GM04504 (cell line): ENCODE measurements around the gene CTRB2.

ENCODE experiments used
- DNase-seq: peaks from one replicate; pipeline ENCODE4 v3.0.0-alpha.2; 2012; ENCODE audit warnings: low read depth

The CTRB2 gene

DNA sequence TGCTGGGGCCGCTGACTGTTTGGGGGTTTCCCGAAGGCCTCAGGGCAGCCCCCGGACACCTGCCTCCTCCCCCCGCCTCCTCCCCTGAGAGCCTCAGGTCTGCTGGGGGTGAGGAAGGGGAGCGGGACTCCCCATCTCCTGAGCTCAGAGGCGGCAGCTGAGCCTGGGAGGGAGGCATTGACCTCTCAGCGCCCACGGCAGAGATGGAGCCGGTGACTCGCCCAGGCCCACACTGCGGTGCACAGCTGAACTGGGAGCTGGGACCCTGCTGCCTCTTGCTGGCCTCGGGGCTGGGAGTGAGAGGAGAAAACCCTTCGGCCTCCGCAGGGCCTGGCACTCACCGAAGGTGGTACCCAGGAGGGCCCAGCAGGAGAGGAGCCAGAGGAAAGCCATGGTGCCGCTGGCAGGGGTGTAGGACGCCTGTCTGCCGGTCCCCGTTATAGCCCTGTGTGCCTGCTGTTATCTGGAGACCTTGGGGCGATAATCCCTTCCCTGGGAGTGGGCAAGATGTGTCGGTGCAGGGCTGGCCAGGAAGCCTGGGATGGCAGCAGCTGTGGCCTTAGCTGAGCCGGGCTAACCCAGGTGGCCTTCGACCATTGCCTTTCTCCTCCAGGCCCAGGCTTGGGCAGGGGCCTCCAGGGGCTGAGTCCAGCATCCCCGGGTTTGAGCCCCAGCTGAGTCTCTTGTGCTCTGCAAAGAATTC, at the start of gene CTRB2:
Gene CTRB2, minus strand, starts transcription at position 413 of the 703 bp plus-strand sequence. Its CDS starts 20 bp downstream, at position 393.
- DNase-seq: no peak

DNA sequence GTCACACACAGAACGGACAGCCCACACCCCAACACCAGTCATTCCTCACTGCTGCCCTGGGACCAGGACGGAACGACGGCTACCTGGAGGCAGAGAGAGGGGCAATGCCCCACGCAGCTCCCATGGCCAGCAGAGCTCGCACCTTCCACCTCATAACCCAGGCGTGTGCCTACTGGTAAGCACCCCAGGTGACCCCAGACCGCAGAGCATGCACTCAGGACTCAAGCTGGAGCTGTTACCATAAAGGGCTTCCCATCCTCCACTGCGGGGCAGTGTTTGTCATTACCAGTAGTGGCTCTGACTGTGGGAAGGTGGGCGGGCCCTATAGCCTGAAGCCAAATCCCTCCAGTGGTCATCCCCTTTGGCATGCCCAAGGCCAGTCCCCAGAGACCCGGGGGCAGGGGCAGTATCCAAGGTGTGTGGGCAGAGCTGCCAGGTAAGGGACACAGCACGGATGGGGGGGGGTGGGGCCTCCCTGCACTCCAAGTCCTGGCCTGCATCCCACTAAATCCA, 49.2 kb upstream of the CTRB2 start:
- DNase-seq: no peak

DNA sequence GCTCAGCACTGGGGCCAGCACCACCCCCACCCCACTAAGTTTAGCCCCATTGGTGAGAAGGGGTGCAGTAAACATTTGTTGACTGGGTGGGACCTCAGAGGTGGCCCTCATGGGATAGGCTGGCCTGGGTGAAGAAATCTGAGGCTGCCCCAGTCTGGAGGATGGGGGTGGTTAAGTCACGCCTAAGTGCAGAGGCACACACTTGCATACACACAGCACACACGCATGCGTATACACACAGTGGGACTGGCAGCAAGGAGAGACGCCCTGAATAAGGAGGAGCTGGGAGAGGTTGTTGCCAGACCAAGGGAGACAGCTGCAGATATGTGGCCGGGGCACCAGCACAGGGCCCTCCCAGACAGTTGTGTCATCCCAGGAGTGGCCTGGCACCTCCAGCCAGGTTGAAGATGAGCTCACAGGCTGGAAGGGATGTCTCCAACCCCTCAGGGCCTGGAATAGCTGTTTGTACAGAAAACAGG, 47.4 kb upstream of the CTRB2 start:
- DNase-seq: peak; percentile 93

DNA sequence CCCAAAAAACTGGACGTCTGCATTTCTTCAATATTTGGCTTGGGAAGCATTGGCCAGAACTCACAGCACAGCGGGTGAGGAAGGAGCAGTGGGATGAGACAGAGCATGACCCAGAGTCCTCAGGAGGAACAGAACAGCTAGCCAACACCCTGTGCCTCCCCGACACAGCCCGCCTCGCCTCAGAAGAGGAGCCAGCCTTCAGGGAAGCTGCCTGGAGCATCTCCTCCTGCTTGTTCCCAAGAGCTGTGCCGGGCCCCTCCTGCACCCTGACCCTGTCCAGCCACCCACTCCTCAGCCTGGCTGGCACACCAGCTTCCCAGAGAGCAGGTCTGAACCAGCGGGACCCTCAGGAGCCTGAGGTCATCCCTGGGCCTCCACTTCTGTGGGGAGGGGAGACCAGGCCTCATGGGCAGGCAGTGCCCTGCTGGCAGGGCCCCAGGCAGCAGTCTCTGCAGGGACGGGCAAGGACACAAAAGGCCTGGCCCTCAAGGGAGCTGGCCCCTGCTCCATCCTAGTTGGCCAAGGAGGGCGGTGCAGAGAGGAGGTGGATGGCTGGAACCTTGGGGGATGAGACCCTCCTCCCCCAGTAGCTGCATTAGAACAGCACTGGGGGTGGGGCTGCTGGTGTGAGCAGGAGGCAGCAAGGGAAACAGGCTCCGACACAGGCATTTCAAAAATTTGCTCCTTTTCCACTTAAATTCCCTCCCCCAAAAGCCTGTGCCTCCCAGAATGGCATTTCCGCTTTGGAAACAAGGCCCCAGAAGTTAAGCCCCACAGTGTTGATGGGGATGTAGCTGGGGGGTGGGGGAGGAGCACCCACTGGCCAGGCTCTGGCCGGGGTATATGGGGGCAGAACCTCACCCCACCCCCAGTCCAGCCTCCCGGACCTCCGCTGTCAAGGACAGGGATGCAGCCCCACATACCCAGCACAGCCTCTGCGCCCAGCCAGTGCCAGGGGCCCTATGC, 46.3 kb upstream of the CTRB2 start:
- DNase-seq: no peak

- no peak for DNase-seq
Measured at GRCh38 chr16:75252049-75252864, 45.3 kb upstream of the CTRB2 start.

GRCh38 chr16:75251280-75252048, 44.5 kb upstream of the CTRB2 start, which contains the start of gene BCAR1:
BCAR1 (minus strand) TSS chr16:75251624; CDS start chr16:75251482, 142 bp downstream.
- peak; percentile 85 for DNase-seq

GRCh38 chr16:75250809-75251279, 43.9 kb upstream of the CTRB2 start:
- no peak for DNase-seq

- no peak for DNase-seq
Measured at GRCh38 chr16:75250089-75250808, 43.3 kb upstream of the CTRB2 start.

- DNase-seq: no peak
Measured at GRCh38 chr16:75249441-75249840, 42.5 kb upstream of the CTRB2 start.

GRCh38 chr16:75248536-75249380, 41.8 kb upstream of the CTRB2 start:
- DNase-seq: no peak

DNA sequence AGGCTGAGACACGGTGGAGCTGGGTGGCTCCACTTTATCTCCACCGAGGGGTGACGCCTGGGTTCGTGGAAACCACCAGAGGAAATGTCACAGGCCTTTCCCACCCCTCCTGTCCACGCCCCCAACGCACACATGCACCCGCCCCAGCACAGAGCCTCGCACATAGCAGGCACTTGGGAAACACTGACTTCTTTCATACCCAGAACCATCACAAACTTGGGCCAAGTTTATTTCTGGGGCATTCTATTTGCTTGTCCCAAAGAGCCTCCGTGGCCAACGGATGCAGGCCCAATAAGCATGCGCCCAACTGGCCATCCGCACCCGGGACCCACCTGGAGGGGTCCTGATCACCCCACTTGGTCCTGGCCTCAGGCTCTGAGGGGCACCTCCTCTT, 41.2 kb upstream of the CTRB2 start:
- DNase-seq: no peak

- DNase-seq: no peak
Measured at GRCh38 chr16:75247249-75247648, 40.3 kb upstream of the CTRB2 start.

DNA sequence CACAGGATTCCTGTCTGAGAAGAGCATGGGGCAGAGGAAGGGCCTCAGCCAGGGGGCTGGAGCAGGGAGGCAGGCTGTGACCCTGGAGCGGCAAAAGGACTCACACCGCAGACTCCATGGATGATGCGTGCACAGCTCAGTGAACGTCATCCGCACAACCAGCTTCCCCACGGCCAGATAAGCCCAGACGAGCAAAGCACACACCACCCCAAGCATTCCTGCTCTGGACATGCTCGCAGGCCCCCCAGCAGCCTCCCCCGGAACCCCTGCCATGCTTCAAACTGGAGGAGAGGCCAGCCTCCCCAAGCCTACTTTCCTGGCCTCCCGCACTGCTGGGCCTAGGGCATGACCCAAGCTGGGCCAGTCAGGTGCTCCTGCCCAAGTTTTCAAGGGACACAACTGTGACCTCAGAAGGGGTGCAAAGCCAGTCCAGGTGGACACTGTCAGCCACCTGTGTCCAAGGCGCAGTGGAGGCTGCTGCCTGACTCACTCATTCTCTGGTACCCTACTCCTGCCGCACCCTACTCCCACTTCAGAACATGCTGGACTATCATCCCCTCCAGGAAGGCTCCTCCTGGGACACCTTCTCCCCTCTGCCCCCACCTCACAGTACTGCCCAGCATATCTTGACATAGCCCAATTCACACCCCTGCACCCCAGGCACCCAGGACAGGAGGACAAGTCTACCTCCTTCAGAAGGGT, 39.7 kb upstream of the CTRB2 start:
- no peak for DNase-seq

GRCh38 chr16:75244844-75245758, 38.1 kb upstream of the CTRB2 start:
- DNase-seq: peak; percentile 90

DNA sequence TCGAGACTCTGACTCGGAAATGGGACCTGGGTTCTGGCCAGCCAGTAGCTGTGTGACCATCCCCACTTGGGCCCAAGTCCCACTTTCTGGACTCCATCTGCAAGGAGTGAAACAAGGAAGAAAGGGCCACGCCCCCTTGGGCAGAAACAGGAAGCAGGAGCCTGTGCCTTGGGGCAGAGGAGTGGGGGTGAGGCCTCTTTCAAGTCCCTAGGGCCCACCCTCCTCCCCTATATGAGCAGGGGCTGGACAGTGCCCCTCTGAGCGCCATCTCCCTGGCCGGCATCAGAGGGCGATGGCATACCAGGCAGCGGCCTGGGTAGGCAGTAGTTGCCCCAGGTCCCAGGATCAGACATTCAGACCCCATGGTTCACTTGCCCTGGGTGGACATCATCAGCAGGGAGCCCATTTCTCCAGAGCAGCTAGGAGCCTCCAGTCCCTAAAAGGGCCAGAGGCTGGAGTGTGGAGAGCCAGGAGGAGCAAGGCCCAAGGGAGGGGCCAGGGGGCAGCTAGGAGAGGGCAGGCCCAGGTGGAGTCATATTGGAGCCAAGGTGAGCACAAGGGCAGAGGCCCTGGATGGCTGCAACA, 37.4 kb upstream of the CTRB2 start:
- peak; percentile 78 for DNase-seq

DNA sequence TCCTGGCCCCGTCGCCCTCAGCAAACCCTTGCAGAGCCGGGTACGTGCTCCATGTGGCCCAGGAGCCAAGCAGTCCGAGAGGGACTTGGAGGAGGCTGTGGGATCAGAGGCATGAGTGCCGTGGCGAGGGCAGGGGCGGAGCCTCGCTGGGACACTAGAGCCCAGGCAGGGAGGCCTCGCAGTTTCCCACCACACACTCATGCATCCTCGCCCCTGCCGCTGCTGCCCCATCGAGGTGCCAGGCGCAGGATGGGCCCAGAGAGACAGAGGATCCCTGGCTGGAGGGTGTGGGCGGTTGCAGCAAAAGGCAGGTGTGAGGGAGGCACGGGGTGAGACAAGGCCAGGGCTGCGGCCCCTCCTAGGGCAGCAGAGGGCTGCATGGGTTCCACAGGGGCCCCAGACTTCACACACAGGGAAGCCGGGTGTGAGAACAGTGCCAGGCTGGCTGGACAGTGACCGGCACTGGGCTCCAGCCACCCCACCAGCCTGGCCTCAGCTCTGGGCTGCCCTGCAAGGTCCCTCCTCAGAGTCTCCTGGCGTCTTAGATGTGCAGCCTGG, 36.8 kb upstream of the CTRB2 start:
- DNase-seq: no peak
